Measurements from ENCODE around the gene CHMP2B.
"Not testable (repeated sequence)": the region's sequence is repeated elsewhere in the genome, so short reads cannot be mapped to it uniquely, and the experiment has no call there.

CHMP2B gene

GRCh38 chr3:87228316-87228715, 1.2 kb downstream of the CHMP2B start:
- in situ Hi-C loops (cut with MboI; ENCODE audit: low sequenced_read_pairs), result no loop called here

- in situ Hi-C loops (cut with MboI; ENCODE audit: low sequenced_read_pairs), result no loop called here
Observed at GRCh38 chr3:87229113-87229512, 2.0 kb downstream of the CHMP2B start.

GRCh38 chr3:87233805-87234204, 6.7 kb downstream of the CHMP2B start:
- in situ Hi-C loops (cut with MboI; ENCODE audit: low sequenced_read_pairs), result no loop called here

GRCh38 chr3:87236093-87236492, 9.0 kb downstream of the CHMP2B start:
- in situ Hi-C loops (cut with MboI; ENCODE audit: low sequenced_read_pairs), result no loop called here

- in situ Hi-C loops (cut with MboI; ENCODE audit: low sequenced_read_pairs), result no loop called here
Observed at GRCh38 chr3:87246662-87247429, 19.7 kb downstream of the CHMP2B start.

GRCh38 chr3:87247430-87247773, 20.3 kb downstream of the CHMP2B start:
- in situ Hi-C loops (cut with MboI; ENCODE audit: low sequenced_read_pairs), result no loop called here

- in situ Hi-C loops (cut with MboI; ENCODE audit: low sequenced_read_pairs), result not testable (repeated sequence)
Observed at GRCh38 chr3:87248231-87248630, 21.1 kb downstream of the CHMP2B start.

GRCh38 chr3:87248831-87249230, 21.7 kb downstream of the CHMP2B start:
- in situ Hi-C loops (cut with MboI; ENCODE audit: low sequenced_read_pairs), result no loop called here

GRCh38 chr3:87250009-87250408, 22.9 kb downstream of the CHMP2B start:
- in situ Hi-C loops (cut with MboI; ENCODE audit: low sequenced_read_pairs), result no loop called here

- in situ Hi-C loops (cut with MboI; ENCODE audit: low sequenced_read_pairs), result no loop called here
Observed at GRCh38 chr3:87260270-87260669, 33.2 kb downstream of the CHMP2B start.

GRCh38 chr3:87261925-87262324, 34.8 kb downstream of the CHMP2B start:
- in situ Hi-C loops (cut with MboI; ENCODE audit: low sequenced_read_pairs), result no loop called here

- in situ Hi-C loops (cut with MboI; ENCODE audit: low sequenced_read_pairs), result no loop called here
Observed at GRCh38 chr3:87267953-87268645, 41.0 kb downstream of the CHMP2B start.

- in situ Hi-C loops (cut with MboI; ENCODE audit: low sequenced_read_pairs), result no loop called here
Observed at GRCh38 chr3:87268646-87269211, 41.6 kb downstream of the CHMP2B start.

GRCh38 chr3:87269723-87270122, 42.6 kb downstream of the CHMP2B start:
- in situ Hi-C loops (cut with MboI; ENCODE audit: low sequenced_read_pairs), result no loop called here

GRCh38 chr3:87270908-87271700, 44.0 kb downstream of the CHMP2B start:
- in situ Hi-C loops (cut with MboI; ENCODE audit: low sequenced_read_pairs), result no loop called here

- in situ Hi-C loops (cut with MboI; ENCODE audit: low sequenced_read_pairs), result no loop called here
Observed at GRCh38 chr3:87272718-87273341, 45.7 kb downstream of the CHMP2B start.

GRCh38 chr3:87276484-87276883, 49.4 kb downstream of the CHMP2B start, which contains the start of gene POU1F1:
Gene POU1F1, minus strand, starts transcription at chr3:87276584. Its CDS starts 122 bp downstream, at chr3:87276462.
- in situ Hi-C loops (cut with MboI; ENCODE audit: low sequenced_read_pairs), result no loop called here

GRCh38 chr3:87287011-87287410, 59.9 kb downstream of the CHMP2B start:
- in situ Hi-C loops (cut with MboI; ENCODE audit: low sequenced_read_pairs), result no loop called here

- in situ Hi-C loops (cut with MboI; ENCODE audit: low sequenced_read_pairs), result no loop called here
Observed at GRCh38 chr3:87288446-87288845, 61.3 kb downstream of the CHMP2B start.

- in situ Hi-C loops (cut with MboI; ENCODE audit: low sequenced_read_pairs), result no loop called here
Observed at GRCh38 chr3:87298111-87298718, 71.1 kb downstream of the CHMP2B start.
